PC-3 (cell line): ENCODE measurements around the gene OR10K1. TPM values are rescaled to one million over a fixed set of nuclear protein-coding genes. Genes with fewer than 3 reads are reported as not detected.

Source experiments
- ATAC-seq: fragments of 200-7000 bp; cut with Tn5 transposase; 2 replicates; pipeline ENCODE4 v1.9.1; 2020; ENCODE audit warnings: mild to moderate bottlenecking, moderate library complexity
- BruUV-seq: library from RNA; stranded (reverse); fragments of 400-500 nt; replicated peaks from 2 replicates; lab custom pipeline; 2021; lab: Mats Ljungman, UMichigan
- CTCF ChIA-PET: fragments of 300-600 bp; sonication (Branson Sonifier 250); formaldehyde crosslinking; loops from one replicate; lab custom pipeline; 2022; ENCODE audit warnings: antibody characterized with exemption; lab: Charles Lee
- POLR2A ChIA-PET: fragments of 300-600 bp; sonication (Branson Sonifier 250); formaldehyde crosslinking; loops from one replicate; lab custom pipeline; 2022; ENCODE audit warnings: antibody characterized with exemption; ENCODE audit not compliant: unreplicated experiment; lab: Charles Lee
- DNase-seq: peaks from one replicate; pipeline ENCODE4 v3.0.0-alpha.2; 2015
- H2AFZ ChIP-seq: fragments of 300-600 bp; sonication (generic); 2 replicates; pipeline ENCODE4 v1.6.0; 2016; ENCODE audit warnings: antibody characterized with exemption, low read length
- H3F3A ChIP-seq: fragments of 300-600 bp; sonication (generic); one replicate; pipeline ENCODE4 v1.6.0; 2017; ENCODE audit warnings: antibody characterized with exemption, low read length, control low read depth, mild to moderate bottlenecking; ENCODE audit not compliant: unreplicated experiment
- H3K27ac ChIP-seq: fragments of 300-600 bp; sonication (generic); 2 replicates; pipeline ENCODE4 v1.5.1; 2016; ENCODE audit warnings: mild to moderate bottlenecking, low read length
- H3K27me3 ChIP-seq: fragments of 300-600 bp; sonication (generic); 2 replicates; pipeline ENCODE4 v1.6.1; 2016; ENCODE audit warnings: low read length, mixed read lengths
- H3K36me3 ChIP-seq: fragments of 300-600 bp; sonication (generic); 2 replicates; pipeline ENCODE4 v1.6.1; 2016; ENCODE audit warnings: low read depth, mixed run types, low read length, mixed read lengths
- H3K4me1 ChIP-seq: fragments of 300-600 bp; sonication (generic); 2 replicates; pipeline ENCODE4 v1.5.1; 2016; ENCODE audit warnings: low read length; ENCODE audit not compliant: insufficient read depth
- H3K4me2 ChIP-seq: fragments of 300-600 bp; sonication (generic); 2 replicates; pipeline ENCODE4 v1.6.0; 2016; ENCODE audit warnings: low read length
- H3K4me3 ChIP-seq: fragments of 300-600 bp; sonication (generic); 2 replicates; pipeline ENCODE4 v1.5.1; 2016; ENCODE audit warnings: mild to moderate bottlenecking, low read length, mixed read lengths
- H3K79me2 ChIP-seq: fragments of 300-600 bp; sonication (generic); 2 replicates; pipeline ENCODE4 v1.6.1; 2017; ENCODE audit warnings: low read length, mixed read lengths
- H3K9ac ChIP-seq: fragments of 300-600 bp; sonication (generic); 2 replicates; pipeline ENCODE4 v1.6.0; 2016; ENCODE audit warnings: mild to moderate bottlenecking, low read length
- H3K9me2 ChIP-seq: fragments of 300-600 bp; sonication (generic); replicated peaks from 2 replicates; pipeline ENCODE4 v1.6.1; 2016; ENCODE audit warnings: mixed run types, low read length, mixed read lengths
- H3K9me3 ChIP-seq: fragments of 300-600 bp; sonication (generic); 2 replicates; pipeline ENCODE4 v1.6.1; 2016; ENCODE audit warnings: low read length, mixed read lengths
- H4K20me1 ChIP-seq: fragments of 300-600 bp; sonication (generic); 2 replicates; pipeline ENCODE4 v1.6.1; 2016; ENCODE audit warnings: low read length, mixed read lengths
- EZH2 ChIP-seq: fragments of 300-600 bp; sonication (generic); IDR thresholded peaks from one replicate; pipeline ENCODE4 v1.6.1; 2017; ENCODE audit warnings: antibody characterized with exemption, mild to moderate bottlenecking, low read length; ENCODE audit not compliant: unreplicated experiment
- EZH2phosphoT487 ChIP-seq: fragments of 300-600 bp; sonication (generic); IDR thresholded peaks from 2 replicates; pipeline ENCODE4 v1.6.1; 2018; ENCODE audit warnings: mild to moderate bottlenecking, antibody characterized with exemption, low read length, borderline replicate concordance
- intact Hi-C: fragments of 100-400 bp; cut with micrococcal nuclease; formaldehyde crosslinking; loops from 2 replicates; pipeline ENCODE4 v1.9.0; 2023
- total RNA-seq: library from RNA; depleted of rRNA; stranded (reverse); fragments of >200 nt; gene quantifications from 2 replicates; pipeline ENCODE4 v1.2.3, GENCODE V29; 2014
- TF ChIP-seq, protein P1 (sequence below): fragments of 300-600 bp; sonication (generic); conservative IDR thresholded peaks from 2 replicates; pipeline ENCODE4 v1.5.1; 2017; ENCODE audit warnings: antibody characterized with exemption, low read depth, mild to moderate bottlenecking, low read length

Gene OR10K1
- total RNA-seq, 1 experiment from 2014 or later = not detected

DNA sequence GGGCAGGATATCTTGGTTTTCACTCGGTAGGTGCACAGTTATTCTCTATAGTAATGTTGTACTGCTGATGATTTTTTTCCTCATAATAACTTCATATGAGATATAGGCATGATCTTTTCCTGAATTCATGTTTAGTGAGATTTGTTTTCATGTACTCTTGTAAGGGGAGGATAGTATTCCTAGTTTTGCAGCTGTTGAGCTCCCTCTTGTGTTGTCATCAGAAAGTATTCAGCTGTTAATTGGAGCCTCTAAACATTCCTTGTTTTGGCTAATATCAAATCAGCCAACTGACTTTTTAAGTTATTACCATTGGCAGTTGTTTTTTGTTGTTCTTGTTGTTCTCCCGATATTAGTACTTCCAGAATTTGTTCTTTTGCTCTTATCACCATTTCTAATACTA is 34.7 kb downstream of the OR10K1 start:
- H4K20me1 ChIP-seq = no peaks in the 10 kb centered on the region
- no peak overlapping the region for H3K9ac ChIP-seq
- DNase-seq (peak; percentile 16), ATAC-seq (no peak)
- no peak overlapping the region for H3K4me2 ChIP-seq
- H3K27ac ChIP-seq = no peak overlapping the region
- no peak overlapping the region for H3K4me3 ChIP-seq
- H3K79me2 ChIP-seq = no peaks in the 10 kb centered on the region
- H3K9me3 ChIP-seq = no peaks in the 10 kb centered on the region
- ChIA-PET CTCF (no interaction called here), POLR2A (no interaction called here)
- no peak overlapping the region for H2AFZ ChIP-seq
- no TSS peak for BruUV-seq
- intact Hi-C loops = no loop called here
- H3K4me1 ChIP-seq = no peaks in the 10 kb centered on the region
- TF ChIP-seq, protein P1, sequence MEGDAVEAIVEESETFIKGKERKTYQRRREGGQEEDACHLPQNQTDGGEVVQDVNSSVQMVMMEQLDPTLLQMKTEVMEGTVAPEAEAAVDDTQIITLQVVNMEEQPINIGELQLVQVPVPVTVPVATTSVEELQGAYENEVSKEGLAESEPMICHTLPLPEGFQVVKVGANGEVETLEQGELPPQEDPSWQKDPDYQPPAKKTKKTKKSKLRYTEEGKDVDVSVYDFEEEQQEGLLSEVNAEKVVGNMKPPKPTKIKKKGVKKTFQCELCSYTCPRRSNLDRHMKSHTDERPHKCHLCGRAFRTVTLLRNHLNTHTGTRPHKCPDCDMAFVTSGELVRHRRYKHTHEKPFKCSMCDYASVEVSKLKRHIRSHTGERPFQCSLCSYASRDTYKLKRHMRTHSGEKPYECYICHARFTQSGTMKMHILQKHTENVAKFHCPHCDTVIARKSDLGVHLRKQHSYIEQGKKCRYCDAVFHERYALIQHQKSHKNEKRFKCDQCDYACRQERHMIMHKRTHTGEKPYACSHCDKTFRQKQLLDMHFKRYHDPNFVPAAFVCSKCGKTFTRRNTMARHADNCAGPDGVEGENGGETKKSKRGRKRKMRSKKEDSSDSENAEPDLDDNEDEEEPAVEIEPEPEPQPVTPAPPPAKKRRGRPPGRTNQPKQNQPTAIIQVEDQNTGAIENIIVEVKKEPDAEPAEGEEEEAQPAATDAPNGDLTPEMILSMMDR = peak; percentile 34; the same call in 1 of the 2 replicates
- TF ChIP-seq EZH2 (no peak), EZH2phosphoT487 (no peak)
- H3K27me3 ChIP-seq = 0 out of 2 replicates have a peak, but pooled peaks cover 5% of the 10 kb centered on the region
- no peaks in the 10 kb centered on the region for H3K9me2 ChIP-seq
- no peaks in the 10 kb centered on the region for H3K36me3 ChIP-seq
- H3F3A ChIP-seq = no peaks in the 10 kb centered on the region

DNA sequence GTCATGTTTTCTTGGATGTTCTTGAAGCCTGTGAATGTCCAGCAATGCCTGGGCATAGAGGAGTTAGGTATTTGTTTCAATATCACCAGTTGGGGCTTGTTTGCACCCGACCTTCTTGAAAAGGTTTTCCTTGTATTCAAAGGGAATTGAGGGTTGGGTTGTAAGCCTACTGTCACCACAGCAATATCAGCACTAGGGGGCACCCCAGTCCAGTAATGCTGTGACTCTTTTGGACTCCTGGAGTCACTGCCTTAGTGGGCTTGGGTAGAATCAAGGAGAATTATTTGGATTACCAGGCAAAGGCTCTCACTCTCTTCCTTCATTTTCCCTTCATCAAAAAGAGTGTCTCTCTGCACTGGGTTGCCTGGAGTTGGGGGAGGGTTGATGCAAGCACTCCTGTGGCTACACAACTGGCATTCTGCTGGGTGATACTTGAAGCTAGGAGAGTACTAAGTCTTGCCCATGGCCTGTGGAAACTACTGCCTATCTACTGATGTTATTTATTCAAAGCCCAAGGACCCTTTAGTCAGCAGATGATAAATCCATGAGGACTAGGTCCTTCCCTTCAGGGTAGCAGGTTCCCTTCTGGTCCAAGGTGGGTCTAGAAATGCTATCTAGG is 44.8 kb downstream of the OR10K1 start:
- Histone ChIP-seq H3K9ac (no peak overlapping the region), H3K27me3 (peaks cover 5% of the 10 kb centered on the region; the same call in 1 of the 2 replicates), H3F3A (no peaks in the 10 kb centered on the region), H3K79me2 (no peaks in the 10 kb centered on the region), H4K20me1 (no peaks in the 10 kb centered on the region), H3K9me3 (no peaks in the 10 kb centered on the region), H3K9me2 (no peaks in the 10 kb centered on the region), H3K4me2 (no peak overlapping the region), H3K36me3 (peaks cover 2% of the 10 kb centered on the region; the same call in 1 of the 2 replicates), H3K4me1 (no peaks in the 10 kb centered on the region), H3K27ac (no peak overlapping the region), H2AFZ (no peak overlapping the region), H3K4me3 (no peak overlapping the region)
- POLR2A ChIA-PET = no interaction called here
- CTCF ChIA-PET = no interaction called here
- ATAC-seq (no peak), DNase-seq (peak; percentile 32)
- TF ChIP-seq, protein P1 = peak; percentile 64
- TF ChIP-seq EZH2 = no peak
- BruUV-seq = no TSS peak
- intact Hi-C loops = loop anchor here (5.0 kb wide), 1 partner anchor 491 kb away; no protein-coding TSS in a partner anchor

DNA sequence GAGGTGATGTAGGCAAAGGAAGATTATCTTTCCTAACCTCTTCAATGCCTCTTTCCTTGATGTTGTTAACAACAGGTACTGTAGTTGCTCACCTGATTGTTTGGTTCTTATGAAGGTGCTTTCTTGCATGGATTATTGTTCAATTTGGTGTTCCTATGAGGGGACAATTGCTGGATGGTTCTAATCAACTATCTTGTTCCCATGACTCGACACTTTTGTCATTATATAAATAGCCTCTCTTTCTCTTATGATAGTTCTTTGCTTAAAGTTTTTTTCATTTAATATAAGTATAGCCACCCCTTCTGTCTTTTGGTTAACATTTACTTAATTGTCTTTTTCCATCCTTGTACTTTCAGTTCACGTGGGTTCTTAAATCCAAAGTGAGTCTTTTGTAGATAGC is 45.9 kb downstream of the OR10K1 start:
- ATAC-seq = no peak
- CTCF ChIA-PET = no interaction called here
- Histone ChIP-seq H3K27me3 (peaks cover 9% of the 10 kb centered on the region; the same call in 1 of the 2 replicates), H3K27ac (no peak overlapping the region), H3K4me3 (no peak overlapping the region), H3K79me2 (no peaks in the 10 kb centered on the region), H4K20me1 (no peaks in the 10 kb centered on the region), H3K9me2 (no peaks in the 10 kb centered on the region), H3K9ac (no peak overlapping the region), H3K4me1 (no peaks in the 10 kb centered on the region), H3K4me2 (no peak overlapping the region), H2AFZ (no peak overlapping the region), H3F3A (no peaks in the 10 kb centered on the region), H3K9me3 (no peaks in the 10 kb centered on the region), H3K36me3 (peaks cover 2% of the 10 kb centered on the region; the same call in 1 of the 2 replicates)
- DNase-seq = no peak
- no TSS peak for BruUV-seq
- POLR2A ChIA-PET = no interaction called here
- intact Hi-C loops = loop anchor here (5.0 kb wide), 1 partner anchor 490 kb away; no protein-coding TSS in a partner anchor
- TF ChIP-seq EZH2 = no peak
- TF ChIP-seq, protein P1 = no peak
- TF ChIP-seq EZH2phosphoT487 = no peak
